GM23338 (cell line): Measurements from ENCODE around the gene TXNRD3.

Experiments
- CREB1 ChIP-seq: fragments of 250-450 bp; sonication (Bioruptor Pico); IDR thresholded peaks from 2 replicates; pipeline ENCODE4 v1.5.0; 2020; ENCODE audit warnings: low read depth, mild to moderate bottlenecking, moderate library complexity
- CTCF ChIP-seq, 2 experiments: fragments of 200-600 bp in 1 of 2; sonication (generic) in 1 of 2; conservative IDR thresholded peaks; 2 replicates each; pipeline versions ENCODE4 v1.5.1 to v1.6.1; 2016 to 2017; ENCODE audit warnings: antibody characterized with exemption in 2 of 2, low read depth in 2 of 2, mild to moderate bottlenecking in 2 of 2, moderate library complexity in 1 of 2
- EZH2 ChIP-seq: fragments of 200-600 bp; sonication (generic); IDR thresholded peaks from one replicate; pipeline ENCODE4 v1.8.0; 2017; ENCODE audit warnings: antibody characterized with exemption, mild to moderate bottlenecking, low read depth; ENCODE audit not compliant: unreplicated experiment
- EZH2phosphoT487 ChIP-seq: fragments of 200-600 bp; sonication (generic); IDR thresholded peaks from one replicate; pipeline ENCODE4 v1.8.1; 2018; ENCODE audit warnings: antibody characterized with exemption; ENCODE audit not compliant: unreplicated experiment
- NANOG ChIP-seq: IDR thresholded peaks from 2 replicates; pipeline ENCODE4 v1.6.1; 2016; ENCODE audit warnings: antibody characterized with exemption, borderline replicate concordance
- POLR2AphosphoS5 ChIP-seq: IDR thresholded peaks from 2 replicates; pipeline ENCODE4 v1.6.1; 2016; ENCODE audit warnings: antibody characterized with exemption, low read depth
- REST ChIP-seq: IDR thresholded peaks from one replicate; pipeline ENCODE4 v1.6.1; 2018; ENCODE audit warnings: antibody characterized with exemption; ENCODE audit not compliant: unreplicated experiment
- STAT1 ChIP-seq: IDR thresholded peaks from one replicate; pipeline ENCODE4 v1.6.1; 2016; ENCODE audit warnings: antibody characterized with exemption; ENCODE audit not compliant: unreplicated experiment

- no peak for TF ChIP-seq CTCF (conservative IDR thresholded peaks at IDR 0.05; ENCODE audit: low read depth in 2 of 2)
- no peak for TF ChIP-seq POLR2AphosphoS5
- TF ChIP-seq REST, result no peak
- no peak for TF ChIP-seq EZH2
- TF ChIP-seq CREB1, result no peak
- TF ChIP-seq STAT1, result no peak
- no peak for TF ChIP-seq EZH2phosphoT487
- TF ChIP-seq NANOG, result no peak
These were observed 8.2 kb downstream of the TXNRD3 start for GRCh38 chr3:126646674-126647073.
